NK-92 (cell line): ENCODE results near the gene PRKAR1A.

Source experiments
- DNase-seq: peaks from one replicate; lab custom pipeline; 2025; ENCODE audit not compliant: unreplicated experiment; lab: John Stamatoyannopoulos, UW

The PRKAR1A gene

DNA sequence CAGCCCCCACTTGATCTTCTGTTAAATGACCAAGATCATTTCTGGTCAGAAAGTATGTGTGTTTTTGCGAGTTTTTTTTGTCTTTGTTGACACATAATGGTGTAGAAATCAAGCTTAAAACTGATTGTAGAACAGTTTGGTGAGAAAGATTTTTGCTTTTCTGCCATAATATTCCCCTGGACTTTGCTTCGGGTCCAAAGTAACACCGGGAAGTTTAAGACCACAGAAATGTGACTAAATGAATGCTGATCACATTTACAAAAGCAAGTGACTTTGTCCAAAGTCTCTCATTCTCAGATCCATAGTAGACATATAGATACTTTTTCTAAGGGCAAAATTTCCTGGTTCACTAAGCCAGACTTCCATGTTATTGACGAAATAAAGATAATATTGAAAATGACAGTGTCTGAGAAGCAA lies 86.3 kb downstream of the PRKAR1A start:
- DNase-seq, result no peak

DNA sequence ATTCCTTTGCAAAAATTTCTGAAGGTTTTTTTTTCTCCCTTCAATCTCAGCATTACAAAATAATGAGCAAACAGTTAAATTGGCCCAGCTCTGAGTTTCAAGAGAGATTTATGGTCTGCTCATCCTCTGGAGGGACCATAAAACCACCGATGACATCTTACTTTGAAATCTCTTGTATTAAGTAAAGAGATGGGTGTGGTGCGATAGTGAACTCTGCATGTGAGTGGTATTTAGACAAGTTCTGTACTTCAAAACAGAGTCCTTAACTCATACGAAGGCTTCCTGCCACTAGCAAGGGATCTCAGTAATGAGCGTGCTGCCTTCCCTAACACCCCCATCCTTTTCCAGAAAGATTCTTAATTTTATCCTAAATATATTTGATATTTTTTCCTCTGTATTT lies 86.9 kb downstream of the PRKAR1A start:
- DNase-seq, result no peak

DNA sequence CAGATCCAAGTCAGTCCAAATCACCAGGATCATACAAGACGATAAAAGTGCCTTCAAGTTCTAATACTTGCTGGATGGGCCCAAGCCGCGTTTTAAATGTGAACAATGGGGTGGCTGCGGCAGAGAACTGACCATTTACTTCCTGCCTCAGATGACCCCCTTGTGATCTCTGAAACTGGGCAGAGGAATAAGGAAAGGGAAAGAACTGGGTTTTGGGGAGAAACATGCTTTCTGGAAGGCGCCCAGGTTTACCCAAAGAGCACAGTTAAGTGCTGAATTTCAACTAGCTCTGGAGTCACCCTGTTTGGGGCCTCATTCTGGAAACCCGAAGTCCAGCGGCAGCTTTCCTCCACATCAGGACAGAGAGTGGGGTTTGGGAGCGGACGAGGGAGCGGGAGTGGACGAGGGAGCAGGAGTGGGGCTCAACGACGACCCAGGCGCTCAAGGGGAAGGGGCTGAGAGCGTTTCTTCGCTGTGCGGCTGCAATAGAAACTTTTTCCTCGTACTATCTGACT lies 87.4 kb downstream of the PRKAR1A start:
- no peak for DNase-seq

DNA sequence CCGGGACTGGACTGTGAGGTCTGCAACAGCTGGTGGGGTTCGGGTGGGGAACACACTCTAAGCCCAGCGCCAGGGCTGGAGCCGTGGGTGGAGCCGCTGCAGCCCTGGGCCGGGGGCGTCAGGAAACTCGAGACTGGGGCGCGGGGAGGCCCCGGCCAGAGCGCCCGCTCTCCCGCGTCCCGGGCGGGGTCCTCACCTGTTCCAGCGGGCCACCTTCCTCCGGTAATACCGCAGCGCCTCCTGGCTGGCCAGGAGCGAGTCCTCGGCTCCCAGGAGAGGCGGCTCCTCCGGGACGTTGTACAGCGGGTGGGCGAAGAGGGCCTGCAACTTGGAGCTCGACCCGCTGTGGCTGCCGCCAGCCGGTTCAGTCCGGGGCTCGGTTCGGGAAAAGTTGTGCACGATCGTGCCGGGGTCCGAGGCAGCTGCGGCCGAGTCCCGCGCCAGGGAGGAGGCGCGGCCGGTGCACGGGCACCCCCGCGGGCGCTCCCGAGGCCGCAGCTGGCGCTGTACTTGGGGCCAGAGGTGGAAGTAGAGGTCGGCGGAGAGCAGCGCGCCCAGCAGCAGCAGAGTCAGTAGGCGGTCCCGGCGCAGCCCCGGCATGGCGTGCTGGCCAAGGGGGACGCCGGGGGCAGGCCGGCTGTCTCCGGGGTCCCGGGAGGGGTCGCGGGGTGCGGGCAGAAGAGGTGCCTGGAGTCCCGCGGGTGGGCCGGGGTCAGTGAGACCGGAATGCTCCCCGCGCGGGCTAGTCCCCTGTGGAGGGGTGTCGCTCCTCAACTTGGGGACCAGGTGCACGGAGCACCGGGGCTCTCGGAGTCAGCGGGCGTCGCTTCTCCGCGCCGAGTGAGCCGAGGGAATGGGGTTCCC lies 88.1 kb downstream of the PRKAR1A start:
- DNase-seq, result no peak
